Activated naive CD4-positive, alpha-beta T cell treated with anti-CD3 and anti-CD28 coated beads for 36 hours (primary cell): ENCODE results near the gene WDR18. TPM values are rescaled to one million over a fixed set of nuclear protein-coding genes. Genes with fewer than 3 reads are reported as not detected.

Source experiments
- CTCF ChIA-PET: fragments of 350-600 bp; sonication (Branson Sonifier 250); formaldehyde crosslinking; loops from one replicate; lab custom pipeline; 2021; ENCODE audit warnings: antibody characterized with exemption; lab: Charles Lee
- DNase-seq: peaks from one replicate; pipeline ENCODE4 v3.0.0-alpha.2; 2020
- H3K27ac Mint-ChIP-seq: one replicate; pipeline ENCODE4 v1.8.0; 2021; ENCODE audit warnings: mild to moderate bottlenecking, mixed read lengths
- H3K27me3 Mint-ChIP-seq: one replicate; pipeline ENCODE4 v1.8.0; 2021; ENCODE audit warnings: low read depth, mixed read lengths
- H3K36me3 Mint-ChIP-seq: one replicate; pipeline ENCODE4 v1.8.0; 2021; ENCODE audit warnings: low read depth, mixed read lengths
- H3K4me1 Mint-ChIP-seq: one replicate; pipeline ENCODE4 v1.8.0; 2021; ENCODE audit warnings: low read depth, mixed read lengths
- H3K4me3 Mint-ChIP-seq: one replicate; pipeline ENCODE4 v1.8.0; 2021; ENCODE audit warnings: mild to moderate bottlenecking, moderate library complexity, mixed read lengths
- H3K9me3 Mint-ChIP-seq: one replicate; pipeline ENCODE4 v1.8.0; 2021; ENCODE audit warnings: mixed read lengths
- intact Hi-C: fragments of 100-400 bp; cut with micrococcal nuclease; formaldehyde crosslinking; loops from one replicate; pipeline ENCODE4 v1.15.1; 2023
- total RNA-seq, 2 experiments: library from RNA; stranded (reverse); gene quantifications; one replicate each; pipeline ENCODE4 v1.2.3, GENCODE V29; 2021

The WDR18 gene
- total RNA-seq, 2 experiments from 2014 or later = 77.8 to 82.0 TPM

DNA sequence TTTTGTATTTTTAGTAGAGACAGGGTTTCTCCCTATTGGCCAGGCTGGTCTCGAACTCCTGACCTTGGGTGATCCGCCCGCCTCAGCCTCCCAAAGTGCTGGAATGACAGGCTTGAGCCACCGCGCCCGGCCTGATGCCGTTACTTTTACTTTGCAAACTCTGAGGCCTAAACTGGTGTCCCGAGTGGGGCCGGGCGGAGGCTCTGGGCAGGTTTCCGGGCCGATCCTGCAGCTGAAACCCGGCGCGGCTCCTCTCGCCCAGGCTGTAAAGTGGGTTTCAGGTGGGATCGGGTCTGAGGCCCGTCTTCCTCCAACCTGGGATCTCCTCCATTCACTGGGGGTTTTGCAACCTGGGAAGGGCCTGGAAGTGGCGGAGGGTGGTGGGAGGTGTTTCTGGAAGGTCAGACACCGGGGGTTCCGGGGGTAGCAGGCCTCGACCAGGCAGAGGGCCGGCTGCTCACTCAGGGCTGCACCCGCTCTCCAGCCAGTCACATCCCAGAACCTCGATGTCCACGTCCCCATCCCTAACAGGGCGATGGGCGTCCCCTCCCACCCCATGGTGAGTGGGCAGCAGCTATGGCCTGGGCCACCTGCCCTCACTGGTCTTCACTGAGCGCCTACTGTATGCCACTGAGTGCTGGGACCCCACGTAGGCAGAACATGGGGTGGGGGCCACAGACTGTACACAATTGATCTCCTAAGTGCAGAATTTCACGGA lies 21.3 kb upstream of the WDR18 start:
- intact Hi-C loops = no loop called here
- no peak for DNase-seq
- Mint-ChIP-seq H3K27ac (no peak overlapping the region), H3K4me1 (peaks cover 8% of the 10 kb centered on the region), H3K9me3 (peaks cover 3% of the 10 kb centered on the region), H3K36me3 (peaks cover 12% of the 10 kb centered on the region), H3K4me3 (no peak overlapping the region), H3K27me3 (no peaks in the 10 kb centered on the region)
- CTCF ChIA-PET = no interaction called here

- Mint-ChIP-seq H3K27ac (no peak overlapping the region), H3K4me3 (no peak overlapping the region), H3K4me1 (peaks cover 8% of the 10 kb centered on the region), H3K36me3 (peaks cover 13% of the 10 kb centered on the region), H3K9me3 (peaks cover 3% of the 10 kb centered on the region), H3K27me3 (no peaks in the 10 kb centered on the region)
- DNase-seq = no peak
- CTCF ChIA-PET = no interaction called here
- intact Hi-C loops = no loop called here
These were observed 20.6 kb upstream of the WDR18 start for GRCh38 chr19:963486-963951.

- intact Hi-C loops = no loop called here
These were observed 20.0 kb upstream of the WDR18 start for GRCh38 chr19:964116-964520.

GRCh38 chr19:964761-965694 lies 19.1 kb upstream of the WDR18 start:
- peaks cover 3% of the 10 kb centered on the region for H3K9me3 Mint-ChIP-seq
- DNase-seq = no peak
- peaks cover 4% of the 10 kb centered on the region for H3K4me1 Mint-ChIP-seq
- intact Hi-C loops = no loop called here
- H3K27ac Mint-ChIP-seq = no peak overlapping the region
- H3K27me3 Mint-ChIP-seq = no peaks in the 10 kb centered on the region
- peaks cover 17% of the 10 kb centered on the region for H3K36me3 Mint-ChIP-seq
- CTCF ChIA-PET = no interaction called here
- H3K4me3 Mint-ChIP-seq = no peak overlapping the region

More at GRCh38 chr19:964116-964520, 20.0 kb upstream of the WDR18 start:
- H3K27ac Mint-ChIP-seq = no peak overlapping the region
- peaks cover 4% of the 10 kb centered on the region for H3K4me1 Mint-ChIP-seq
- CTCF ChIA-PET = no interaction called here
- H3K4me3 Mint-ChIP-seq = no peak overlapping the region
- DNase-seq = no peak
- H3K36me3 Mint-ChIP-seq = peaks cover 16% of the 10 kb centered on the region
- H3K9me3 Mint-ChIP-seq = peaks cover 3% of the 10 kb centered on the region
- H3K27me3 Mint-ChIP-seq = no peaks in the 10 kb centered on the region

GRCh38 chr19:966485-967088 lies 17.6 kb upstream of the WDR18 start:
- DNase-seq = no peak
- Mint-ChIP-seq H3K36me3 (peaks cover 25% of the 10 kb centered on the region), H3K4me1 (peaks cover 4% of the 10 kb centered on the region), H3K9me3 (peaks cover 7% of the 10 kb centered on the region), H3K27ac (no peak overlapping the region), H3K27me3 (no peaks in the 10 kb centered on the region), H3K4me3 (no peak overlapping the region)
- CTCF ChIA-PET = no interaction called here
- intact Hi-C loops = no loop called here

- H3K4me3 Mint-ChIP-seq = no peak overlapping the region
- H3K27me3 Mint-ChIP-seq = no peaks in the 10 kb centered on the region
These were observed 13.4 kb upstream of the WDR18 start for GRCh38 chr19:970695-971094.

DNA sequence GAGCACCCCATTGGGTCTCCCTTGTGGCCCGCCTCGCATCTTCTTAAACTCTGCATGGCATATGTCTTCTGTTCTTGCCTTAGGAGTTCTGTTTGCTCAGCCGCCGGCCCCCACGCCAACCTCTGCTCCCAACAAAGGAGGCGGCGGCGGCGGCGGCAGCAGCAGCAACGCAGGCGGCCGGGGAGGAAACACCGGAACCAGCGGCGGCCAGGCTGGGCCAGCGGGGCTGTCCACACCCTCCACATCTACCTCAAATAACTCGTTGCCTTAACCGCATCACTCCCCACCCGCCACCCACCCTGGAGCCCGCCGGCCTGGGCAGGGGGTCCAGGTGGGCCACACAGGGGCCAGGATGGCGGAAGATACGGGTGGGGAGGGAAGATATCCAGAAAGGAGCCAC lies 12.3 kb upstream of the WDR18 start:
- H3K9me3 Mint-ChIP-seq = peaks cover 5% of the 10 kb centered on the region
- H3K27ac Mint-ChIP-seq = no peak overlapping the region
- DNase-seq = no peak
- intact Hi-C loops = no loop called here
- CTCF ChIA-PET = no interaction called here
- peaks cover 21% of the 10 kb centered on the region for H3K36me3 Mint-ChIP-seq
- no peak overlapping the region for H3K4me3 Mint-ChIP-seq
- H3K4me1 Mint-ChIP-seq = no peaks in the 10 kb centered on the region
- H3K27me3 Mint-ChIP-seq = no peaks in the 10 kb centered on the region

More at GRCh38 chr19:970695-971094, 13.4 kb upstream of the WDR18 start:
- no peak for DNase-seq
- peaks cover 22% of the 10 kb centered on the region for H3K36me3 Mint-ChIP-seq
- H3K4me1 Mint-ChIP-seq = no peaks in the 10 kb centered on the region
- intact Hi-C loops = no loop called here
- H3K9me3 Mint-ChIP-seq = peaks cover 5% of the 10 kb centered on the region
- no peak overlapping the region for H3K27ac Mint-ChIP-seq
- CTCF ChIA-PET = interaction anchor here (0.6 kb wide), 1 partner anchor 40 kb away, joined by 3 read pairs; no protein-coding TSS in a partner anchor

DNA sequence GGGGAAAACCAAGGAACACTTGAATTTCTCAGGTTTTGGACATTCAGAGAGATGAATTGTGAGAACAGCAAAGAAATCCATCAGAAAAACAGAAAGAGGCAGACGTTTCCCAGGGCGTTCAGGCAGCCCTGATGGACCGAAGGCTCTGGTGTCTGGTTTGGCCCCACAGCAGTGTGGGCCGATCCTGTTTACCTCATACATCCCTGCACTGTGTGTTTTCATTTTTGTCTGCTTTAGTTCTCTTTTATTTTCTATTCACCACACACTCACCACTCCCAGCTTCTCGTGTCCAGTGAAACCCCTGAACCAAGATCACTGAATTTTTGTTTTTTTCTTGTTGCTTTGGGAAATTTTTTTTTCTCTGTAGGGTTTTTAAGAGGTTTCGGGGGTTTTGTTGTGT lies 11.9 kb upstream of the WDR18 start:
- no peaks in the 10 kb centered on the region for H3K27me3 Mint-ChIP-seq
- intact Hi-C loops = no loop called here
- H3K9me3 Mint-ChIP-seq = peaks cover 5% of the 10 kb centered on the region
- H3K27ac Mint-ChIP-seq = no peak overlapping the region
- no peak overlapping the region for H3K4me3 Mint-ChIP-seq
- H3K4me1 Mint-ChIP-seq = no peaks in the 10 kb centered on the region
- DNase-seq = no peak
- CTCF ChIA-PET = no interaction called here
- peaks cover 18% of the 10 kb centered on the region for H3K36me3 Mint-ChIP-seq

- Mint-ChIP-seq H3K4me1 (no peaks in the 10 kb centered on the region), H3K36me3 (peaks cover 14% of the 10 kb centered on the region), H3K4me3 (no peak overlapping the region), H3K9me3 (peaks cover 5% of the 10 kb centered on the region), H3K27me3 (no peaks in the 10 kb centered on the region), H3K27ac (no peak overlapping the region)
- CTCF ChIA-PET = no interaction called here
- intact Hi-C loops = no loop called here
- no peak for DNase-seq
These were observed 10.2 kb upstream of the WDR18 start for GRCh38 chr19:973726-974563.

DNA sequence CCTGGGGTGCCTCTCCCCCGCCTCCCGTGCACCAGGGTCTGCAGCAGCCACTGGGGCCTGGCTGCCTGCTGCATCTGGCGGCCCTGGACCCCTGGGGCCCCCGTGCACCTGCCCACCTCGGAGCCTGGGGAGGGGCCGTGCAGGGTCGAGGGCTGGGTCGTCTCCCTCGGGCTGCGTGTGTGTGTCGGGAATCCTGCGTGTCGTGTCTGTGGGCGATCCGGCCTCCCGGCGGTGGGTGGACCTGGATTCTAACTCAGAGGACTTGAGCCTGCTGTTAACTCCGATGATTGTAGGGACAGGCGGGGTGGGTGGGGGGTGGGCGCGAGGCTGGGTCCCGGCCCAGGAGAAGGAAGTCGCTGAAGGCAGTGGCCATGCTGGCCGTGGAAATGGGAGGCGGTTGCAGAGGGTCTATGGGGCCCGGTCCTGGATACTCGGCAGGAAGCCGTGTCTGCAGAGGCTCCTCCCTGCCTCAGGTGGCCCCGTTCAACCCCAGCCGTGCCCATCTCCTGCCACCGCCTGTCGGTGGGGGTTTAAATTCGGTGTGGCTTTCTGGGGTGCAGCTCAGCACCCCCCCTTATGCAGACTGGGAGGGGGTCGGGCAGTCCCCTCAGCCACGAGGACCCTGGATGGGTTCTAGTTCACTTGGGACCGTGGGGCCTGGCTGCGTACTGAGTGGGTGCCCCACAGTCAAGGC lies 9.4 kb upstream of the WDR18 start:
- CTCF ChIA-PET = no interaction called here
- Mint-ChIP-seq H3K27me3 (no peaks in the 10 kb centered on the region), H3K4me1 (no peaks in the 10 kb centered on the region), H3K27ac (no peak overlapping the region), H3K9me3 (peaks cover 5% of the 10 kb centered on the region), H3K4me3 (no peak overlapping the region), H3K36me3 (peaks cover 14% of the 10 kb centered on the region)
- no peak for DNase-seq
- intact Hi-C loops = no loop called here

DNA sequence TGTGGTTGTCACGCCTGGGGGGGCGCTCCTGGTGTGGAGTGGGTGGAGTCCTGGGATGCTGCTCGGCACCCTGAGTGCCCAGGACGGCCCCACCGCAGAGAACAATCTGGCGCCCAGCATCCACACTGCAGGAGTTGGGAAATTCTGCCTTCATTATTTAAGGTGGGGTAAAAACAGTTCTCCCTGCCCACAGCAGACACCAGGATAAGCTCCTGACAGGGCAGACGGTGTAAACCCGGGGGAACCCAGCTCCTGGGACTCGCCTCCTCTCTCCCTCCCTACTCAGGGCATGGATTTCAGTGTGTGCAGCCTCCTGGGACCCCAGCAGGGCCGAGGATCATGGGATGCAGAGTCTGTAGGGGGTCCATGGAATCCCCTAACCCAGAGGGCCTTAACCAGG lies 7.7 kb upstream of the WDR18 start:
- Mint-ChIP-seq H3K4me3 (no peak overlapping the region), H3K4me1 (no peaks in the 10 kb centered on the region), H3K36me3 (peaks cover 5% of the 10 kb centered on the region), H3K27ac (no peak overlapping the region), H3K27me3 (no peaks in the 10 kb centered on the region), H3K9me3 (no peaks in the 10 kb centered on the region)
- CTCF ChIA-PET = interaction anchor here (0.7 kb wide), 1 partner anchor 9 kb away, joined by 4 read pairs; no protein-coding TSS in a partner anchor
- intact Hi-C loops = no loop called here
- no peak for DNase-seq
